ENCODE data around the gene CCDC85B. TPM values are rescaled to one million over a fixed set of nuclear protein-coding genes. Genes with fewer than 3 reads are reported as not detected.

Gene CCDC85B
- total and polyA plus RNA-seq, 2 of the 13 experiments (the other 11 are each of a cell fraction or from before 2014, with no cell fraction given): 8.2 to 19.5 TPM

DNA sequence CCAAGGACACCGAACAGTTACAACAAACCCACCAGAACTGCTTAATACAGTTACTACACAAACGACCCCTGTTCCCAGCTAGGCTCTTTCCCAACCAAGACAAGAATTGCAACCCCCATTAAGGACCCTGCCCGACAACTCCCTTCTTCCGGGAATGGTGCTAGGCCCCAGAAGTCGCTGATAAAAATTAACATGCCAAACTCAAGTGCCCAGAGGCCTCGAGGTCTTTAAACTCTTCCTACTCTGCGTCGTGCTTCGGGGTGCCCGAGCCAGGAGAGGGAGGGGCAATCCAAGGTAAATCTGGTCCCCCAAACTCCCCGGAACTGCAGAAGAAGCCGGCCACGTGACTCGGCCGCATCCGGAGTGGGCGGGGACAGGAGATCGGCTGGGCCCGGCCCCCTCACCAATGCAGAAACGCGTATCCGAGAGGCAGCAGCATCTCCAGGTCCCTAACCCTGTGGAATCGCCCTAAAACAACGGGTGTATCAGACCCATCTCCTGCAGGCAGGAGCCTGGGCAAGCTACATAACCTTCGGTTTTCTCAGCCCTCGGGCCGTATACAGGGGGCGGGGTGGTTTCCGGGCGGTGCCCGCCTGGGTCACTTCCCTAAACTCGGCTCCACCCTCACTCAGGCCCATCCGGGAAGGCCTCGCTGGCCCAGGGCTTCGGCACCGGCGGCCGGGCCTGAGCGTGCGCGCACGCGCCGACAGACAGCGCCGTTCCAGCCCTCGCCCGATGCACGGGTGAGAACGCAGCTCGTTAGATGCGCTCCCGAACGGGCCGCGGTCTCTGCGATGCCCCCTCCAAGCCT, 33.6 kb upstream of the CCDC85B start (continued):
- TF ChIP-seq, protein P1, sequence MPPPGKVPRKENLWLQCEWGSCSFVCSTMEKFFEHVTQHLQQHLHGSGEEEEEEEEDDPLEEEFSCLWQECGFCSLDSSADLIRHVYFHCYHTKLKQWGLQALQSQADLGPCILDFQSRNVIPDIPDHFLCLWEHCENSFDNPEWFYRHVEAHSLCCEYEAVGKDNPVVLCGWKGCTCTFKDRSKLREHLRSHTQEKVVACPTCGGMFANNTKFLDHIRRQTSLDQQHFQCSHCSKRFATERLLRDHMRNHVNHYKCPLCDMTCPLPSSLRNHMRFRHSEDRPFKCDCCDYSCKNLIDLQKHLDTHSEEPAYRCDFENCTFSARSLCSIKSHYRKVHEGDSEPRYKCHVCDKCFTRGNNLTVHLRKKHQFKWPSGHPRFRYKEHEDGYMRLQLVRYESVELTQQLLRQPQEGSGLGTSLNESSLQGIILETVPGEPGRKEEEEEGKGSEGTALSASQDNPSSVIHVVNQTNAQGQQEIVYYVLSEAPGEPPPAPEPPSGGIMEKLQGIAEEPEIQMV (CRISPR knock-in tag; IDR thresholded peaks at IDR 0.05; ENCODE audit: low read depth): peak; percentile 35; the same call in 1 of the 2 replicates
- TF ChIP-seq SMAD9 (CRISPR knock-in tag; IDR thresholded peaks at IDR 0.05): no peak; the same call in 1 of the 2 replicates
- TF ChIP-seq, protein P2, sequence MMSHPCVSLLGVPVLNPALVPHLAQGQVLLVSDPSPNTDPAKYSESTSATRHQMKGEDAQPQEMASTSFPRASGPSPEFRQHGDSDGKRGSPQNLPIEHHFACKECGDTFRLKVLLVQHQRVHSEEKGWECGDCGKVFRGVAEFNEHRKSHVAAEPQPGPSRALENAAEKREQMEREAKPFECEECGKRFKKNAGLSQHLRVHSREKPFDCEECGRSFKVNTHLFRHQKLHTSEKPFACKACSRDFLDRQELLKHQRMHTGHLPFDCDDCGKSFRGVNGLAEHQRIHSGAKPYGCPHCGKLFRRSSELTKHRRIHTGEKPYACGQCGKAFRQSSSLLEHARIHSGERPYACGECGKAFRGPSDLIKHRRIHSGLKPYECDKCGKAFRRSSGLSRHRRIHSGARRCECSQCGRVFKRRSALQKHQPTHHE (CRISPR knock-in tag; IDR thresholded peaks at IDR 0.05; ENCODE audit: borderline replicate concordance): peak; percentile 50; the same call in 1 of the 2 replicates
- TF ChIP-seq ZNF326 (CRISPR knock-in tag; IDR thresholded peaks at IDR 0.05; ENCODE audit: borderline replicate concordance): no peak
- peak; percentile 25; the same call in 1 of the 2 replicates for TF ChIP-seq KDM3A (CRISPR knock-in tag; IDR thresholded peaks at IDR 0.05; ENCODE audit: low read depth)
- peak; percentile 58; the same call in 1 of the 2 replicates for TF ChIP-seq ZNF235 (CRISPR knock-in tag; IDR thresholded peaks at IDR 0.05; ENCODE audit: borderline replicate concordance)
- TF ChIP-seq SPEN (CRISPR knock-in tag; IDR thresholded peaks at IDR 0.05; ENCODE audit: low read depth): peak; percentile 78
- TF ChIP-seq SATB2 (CRISPR knock-in tag; IDR thresholded peaks at IDR 0.05): 0 out of 2 replicates have a peak, but pooled peaks have one; percentile 48
- TF ChIP-seq ZBTB7B (CRISPR knock-in tag; IDR thresholded peaks at IDR 0.05): no peak
- TF ChIP-seq, protein P3, sequence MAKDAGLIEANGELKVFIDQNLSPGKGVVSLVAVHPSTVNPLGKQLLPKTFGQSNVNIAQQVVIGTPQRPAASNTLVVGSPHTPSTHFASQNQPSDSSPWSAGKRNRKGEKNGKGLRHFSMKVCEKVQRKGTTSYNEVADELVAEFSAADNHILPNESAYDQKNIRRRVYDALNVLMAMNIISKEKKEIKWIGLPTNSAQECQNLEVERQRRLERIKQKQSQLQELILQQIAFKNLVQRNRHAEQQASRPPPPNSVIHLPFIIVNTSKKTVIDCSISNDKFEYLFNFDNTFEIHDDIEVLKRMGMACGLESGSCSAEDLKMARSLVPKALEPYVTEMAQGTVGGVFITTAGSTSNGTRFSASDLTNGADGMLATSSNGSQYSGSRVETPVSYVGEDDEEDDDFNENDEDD (CRISPR knock-in tag; IDR thresholded peaks at IDR 0.05; ENCODE audit: borderline replicate concordance): no peak
- TF ChIP-seq ZFY (CRISPR knock-in tag; IDR thresholded peaks at IDR 0.05): peak; percentile 85
- TF ChIP-seq, protein P4, sequence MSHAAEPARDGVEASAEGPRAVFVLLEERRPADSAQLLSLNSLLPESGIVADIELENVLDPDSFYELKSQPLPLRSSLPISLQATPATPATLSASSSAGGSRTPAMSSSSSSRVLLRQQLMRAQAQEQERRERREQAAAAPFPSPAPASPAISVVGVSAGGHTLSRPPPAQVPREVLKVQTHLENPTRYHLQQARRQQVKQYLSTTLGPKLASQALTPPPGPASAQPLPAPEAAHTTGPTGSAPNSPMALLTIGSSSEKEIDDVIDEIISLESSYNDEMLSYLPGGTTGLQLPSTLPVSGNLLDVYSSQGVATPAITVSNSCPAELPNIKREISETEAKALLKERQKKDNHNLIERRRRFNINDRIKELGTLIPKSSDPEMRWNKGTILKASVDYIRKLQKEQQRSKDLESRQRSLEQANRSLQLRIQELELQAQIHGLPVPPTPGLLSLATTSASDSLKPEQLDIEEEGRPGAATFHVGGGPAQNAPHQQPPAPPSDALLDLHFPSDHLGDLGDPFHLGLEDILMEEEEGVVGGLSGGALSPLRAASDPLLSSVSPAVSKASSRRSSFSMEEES (CRISPR knock-in tag; IDR thresholded peaks at IDR 0.05): peak; percentile 29
- no peak for TF ChIP-seq TRIM24 (CRISPR knock-in tag; IDR thresholded peaks at IDR 0.05)
- peak; percentile 71; the same call in 1 of the 2 replicates for TF ChIP-seq KAT7 (CRISPR knock-in tag; IDR thresholded peaks at IDR 0.05; ENCODE audit: borderline replicate concordance)
- TF ChIP-seq IKZF1 (IDR thresholded peaks at IDR 0.05): no peak
- TF ChIP-seq, protein P5, sequence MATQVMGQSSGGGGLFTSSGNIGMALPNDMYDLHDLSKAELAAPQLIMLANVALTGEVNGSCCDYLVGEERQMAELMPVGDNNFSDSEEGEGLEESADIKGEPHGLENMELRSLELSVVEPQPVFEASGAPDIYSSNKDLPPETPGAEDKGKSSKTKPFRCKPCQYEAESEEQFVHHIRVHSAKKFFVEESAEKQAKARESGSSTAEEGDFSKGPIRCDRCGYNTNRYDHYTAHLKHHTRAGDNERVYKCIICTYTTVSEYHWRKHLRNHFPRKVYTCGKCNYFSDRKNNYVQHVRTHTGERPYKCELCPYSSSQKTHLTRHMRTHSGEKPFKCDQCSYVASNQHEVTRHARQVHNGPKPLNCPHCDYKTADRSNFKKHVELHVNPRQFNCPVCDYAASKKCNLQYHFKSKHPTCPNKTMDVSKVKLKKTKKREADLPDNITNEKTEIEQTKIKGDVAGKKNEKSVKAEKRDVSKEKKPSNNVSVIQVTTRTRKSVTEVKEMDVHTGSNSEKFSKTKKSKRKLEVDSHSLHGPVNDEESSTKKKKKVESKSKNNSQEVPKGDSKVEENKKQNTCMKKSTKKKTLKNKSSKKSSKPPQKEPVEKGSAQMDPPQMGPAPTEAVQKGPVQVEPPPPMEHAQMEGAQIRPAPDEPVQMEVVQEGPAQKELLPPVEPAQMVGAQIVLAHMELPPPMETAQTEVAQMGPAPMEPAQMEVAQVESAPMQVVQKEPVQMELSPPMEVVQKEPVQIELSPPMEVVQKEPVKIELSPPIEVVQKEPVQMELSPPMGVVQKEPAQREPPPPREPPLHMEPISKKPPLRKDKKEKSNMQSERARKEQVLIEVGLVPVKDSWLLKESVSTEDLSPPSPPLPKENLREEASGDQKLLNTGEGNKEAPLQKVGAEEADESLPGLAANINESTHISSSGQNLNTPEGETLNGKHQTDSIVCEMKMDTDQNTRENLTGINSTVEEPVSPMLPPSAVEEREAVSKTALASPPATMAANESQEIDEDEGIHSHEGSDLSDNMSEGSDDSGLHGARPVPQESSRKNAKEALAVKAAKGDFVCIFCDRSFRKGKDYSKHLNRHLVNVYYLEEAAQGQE (IDR thresholded peaks at IDR 0.05; ENCODE audit: borderline replicate concordance in 1 of 2, low read depth in 1 of 2, low read length in 2 of 2): no peak
- no peak for TF ChIP-seq ZNF468 (CRISPR knock-in tag; IDR thresholded peaks at IDR 0.05)
- TF ChIP-seq ZNF552 (CRISPR knock-in tag; IDR thresholded peaks at IDR 0.05; ENCODE audit: borderline replicate concordance): no peak
- TF ChIP-seq ELF1 (CRISPR knock-in tag; IDR thresholded peaks at IDR 0.05): peak; percentile 79

Measured in HepG2 (cell line).